ENCODE data around the gene ATP6V0E2.
"Not testable (repeated sequence)": the region's sequence is repeated elsewhere in the genome, so short reads cannot be mapped to it uniquely, and the experiment has no call there.

The ATP6V0E2 gene

GRCh38 chr7:149882248-149883047 is 8.7 kb downstream of the ATP6V0E2 start:
- no peak for DNase-seq (ENCODE audit: low spot score in 2 of 2)
- Histone ChIP-seq H3K27me3 (ENCODE audit: low read depth) (no peaks in the 10 kb centered on the region), H3K36me3 (replicated peaks) (no peaks in the 10 kb centered on the region), H3K4me1 (no peaks in the 10 kb centered on the region), H3K9me3 (no peaks in the 10 kb centered on the region), H3K4me3 (no peak overlapping the region)
- in situ Hi-C loops (cut with MboI; ENCODE audit: low sequenced_read_pairs), result no loop called here

GRCh38 chr7:149883048-149883438 is 9.3 kb downstream of the ATP6V0E2 start:
- no peaks in the 10 kb centered on the region for H3K9me3 ChIP-seq
- no peaks in the 10 kb centered on the region for H3K4me1 ChIP-seq
- in situ Hi-C loops (cut with MboI; ENCODE audit: low sequenced_read_pairs), result no loop called here
- H3K27me3 ChIP-seq (ENCODE audit: low read depth), result no peaks in the 10 kb centered on the region
- H3K4me3 ChIP-seq, result no peak overlapping the region
- DNase-seq (ENCODE audit: low spot score in 2 of 2), result no peak
- no peaks in the 10 kb centered on the region for H3K36me3 ChIP-seq (replicated peaks)

GRCh38 chr7:149883452-149883861 is 9.7 kb downstream of the ATP6V0E2 start:
- no peaks in the 10 kb centered on the region for H3K4me1 ChIP-seq
- in situ Hi-C loops (cut with MboI; ENCODE audit: low sequenced_read_pairs), result no loop called here
- H3K9me3 ChIP-seq, result no peaks in the 10 kb centered on the region
- DNase-seq (ENCODE audit: low spot score in 2 of 2), result peak; percentile 49 to 69
- no peak overlapping the region for H3K4me3 ChIP-seq
- no peaks in the 10 kb centered on the region for H3K36me3 ChIP-seq (replicated peaks)
- H3K27me3 ChIP-seq (ENCODE audit: low read depth), result no peaks in the 10 kb centered on the region

GRCh38 chr7:149884016-149884415 is 10.2 kb downstream of the ATP6V0E2 start:
- DNase-seq (ENCODE audit: low spot score in 2 of 2), result no peak
- Histone ChIP-seq H3K9me3 (no peaks in the 10 kb centered on the region), H3K27me3 (ENCODE audit: low read depth) (no peaks in the 10 kb centered on the region), H3K36me3 (replicated peaks) (no peaks in the 10 kb centered on the region), H3K4me1 (no peaks in the 10 kb centered on the region), H3K4me3 (no peak overlapping the region)
- in situ Hi-C loops (cut with MboI; ENCODE audit: low sequenced_read_pairs), result no loop called here

GRCh38 chr7:149884541-149884940 is 10.8 kb downstream of the ATP6V0E2 start:
- H3K4me3 ChIP-seq, result no peak overlapping the region
- no peaks in the 10 kb centered on the region; the same call in 1 of the 2 replicates for H3K27me3 ChIP-seq (ENCODE audit: low read depth)
- H3K9me3 ChIP-seq, result no peaks in the 10 kb centered on the region
- no peaks in the 10 kb centered on the region for H3K36me3 ChIP-seq (replicated peaks)
- in situ Hi-C loops (cut with MboI; ENCODE audit: low sequenced_read_pairs), result no loop called here
- H3K4me1 ChIP-seq, result no peaks in the 10 kb centered on the region
- no peak for DNase-seq (ENCODE audit: low spot score in 2 of 2)

GRCh38 chr7:149885191-149886017 is 11.6 kb downstream of the ATP6V0E2 start:
- Histone ChIP-seq H3K4me3 (no peak overlapping the region), H3K4me1 (no peaks in the 10 kb centered on the region), H3K27me3 (ENCODE audit: low read depth) (no peaks in the 10 kb centered on the region; the same call in 1 of the 2 replicates), H3K9me3 (no peaks in the 10 kb centered on the region), H3K36me3 (replicated peaks) (no peaks in the 10 kb centered on the region)
- DNase-seq (ENCODE audit: low spot score in 2 of 2), result no peak
- in situ Hi-C loops (cut with MboI; ENCODE audit: low sequenced_read_pairs), result no loop called here

- in situ Hi-C loops (cut with MboI; ENCODE audit: low sequenced_read_pairs), result no loop called here
- H3K9me3 ChIP-seq, result no peaks in the 10 kb centered on the region
- no peak for DNase-seq (ENCODE audit: low spot score in 2 of 2)
- no peaks in the 10 kb centered on the region for H3K4me1 ChIP-seq
- H3K36me3 ChIP-seq (replicated peaks), result no peaks in the 10 kb centered on the region
- no peaks in the 10 kb centered on the region; the same call in 1 of the 2 replicates for H3K27me3 ChIP-seq (ENCODE audit: low read depth)
- no peak overlapping the region for H3K4me3 ChIP-seq
Observed at GRCh38 chr7:149886018-149886415, 12.2 kb downstream of the ATP6V0E2 start.

- no peak for DNase-seq (ENCODE audit: low spot score in 2 of 2)
- H3K4me1 ChIP-seq, result no peaks in the 10 kb centered on the region
- in situ Hi-C loops (cut with MboI; ENCODE audit: low sequenced_read_pairs), result no loop called here
- no peak overlapping the region for H3K4me3 ChIP-seq
- H3K27me3 ChIP-seq (ENCODE audit: low read depth), result no peaks in the 10 kb centered on the region; the same call in 1 of the 2 replicates
- H3K36me3 ChIP-seq (replicated peaks), result no peaks in the 10 kb centered on the region
- no peaks in the 10 kb centered on the region for H3K9me3 ChIP-seq
Observed at GRCh38 chr7:149887311-149887710, 13.5 kb downstream of the ATP6V0E2 start.

GRCh38 chr7:149890715-149891114 is 16.9 kb downstream of the ATP6V0E2 start:
- H3K36me3 ChIP-seq (replicated peaks); H3K27me3 ChIP-seq (ENCODE audit: low read depth); DNase-seq (ENCODE audit: low spot score in 2 of 2); H3K9me3 ChIP-seq; in situ Hi-C loops (cut with MboI; ENCODE audit: low sequenced_read_pairs); H3K4me3 ChIP-seq; H3K4me1 ChIP-seq: not testable (repeated sequence)

- H3K4me1 ChIP-seq; H3K36me3 ChIP-seq (replicated peaks); H3K27me3 ChIP-seq (ENCODE audit: low read depth); H3K9me3 ChIP-seq; H3K4me3 ChIP-seq; DNase-seq (ENCODE audit: low spot score in 2 of 2); in situ Hi-C loops (cut with MboI; ENCODE audit: low sequenced_read_pairs): not testable (repeated sequence)
Observed at GRCh38 chr7:149894957-149895356, 21.2 kb downstream of the ATP6V0E2 start.

- in situ Hi-C loops (cut with MboI; ENCODE audit: low sequenced_read_pairs); H3K9me3 ChIP-seq: not testable (repeated sequence)
Observed at GRCh38 chr7:149907776-149908376, 34.1 kb downstream of the ATP6V0E2 start.

GRCh38 chr7:149910219-149910618 is 36.5 kb downstream of the ATP6V0E2 start:
- in situ Hi-C loops (cut with MboI; ENCODE audit: low sequenced_read_pairs); H3K4me1 ChIP-seq; H3K4me3 ChIP-seq; H3K36me3 ChIP-seq (replicated peaks); H3K9me3 ChIP-seq; DNase-seq (ENCODE audit: low spot score in 2 of 2); H3K27me3 ChIP-seq (ENCODE audit: low read depth): not testable (repeated sequence)

More at GRCh38 chr7:149907776-149908376, 34.1 kb downstream of the ATP6V0E2 start:
- H3K36me3 ChIP-seq (replicated peaks); H3K27me3 ChIP-seq (ENCODE audit: low read depth); H3K4me1 ChIP-seq; H3K4me3 ChIP-seq; DNase-seq (ENCODE audit: low spot score in 2 of 2): not testable (repeated sequence)

GRCh38 chr7:149912126-149912525 is 38.4 kb downstream of the ATP6V0E2 start:
- not testable (repeated sequence) for DNase-seq (ENCODE audit: low spot score in 2 of 2)

GRCh38 chr7:149926414-149926813 is 52.6 kb downstream of the ATP6V0E2 start:
- H3K9me3 ChIP-seq; H3K27me3 ChIP-seq (ENCODE audit: low read depth); H3K36me3 ChIP-seq (replicated peaks); DNase-seq (ENCODE audit: low spot score in 2 of 2); H3K4me3 ChIP-seq; in situ Hi-C loops (cut with MboI; ENCODE audit: low sequenced_read_pairs); H3K4me1 ChIP-seq: not testable (repeated sequence)

More at GRCh38 chr7:149912126-149912525, 38.4 kb downstream of the ATP6V0E2 start:
- H3K9me3 ChIP-seq; H3K27me3 ChIP-seq (ENCODE audit: low read depth); H3K4me1 ChIP-seq; in situ Hi-C loops (cut with MboI; ENCODE audit: low sequenced_read_pairs); H3K36me3 ChIP-seq (replicated peaks); H3K4me3 ChIP-seq: not testable (repeated sequence)
